GM12878 (cell line): Measurements from ENCODE around the gene KIAA1328. TPM values are rescaled to one million over a fixed set of nuclear protein-coding genes. Genes with fewer than 3 reads are reported as not detected.

Experiments used
- ATAC-seq: fragments of 200-7000 bp; cut with Tn5 transposase; 3 replicates; pipeline ENCODE4 v1.9.1; 2020; ENCODE audit warnings: mild to moderate bottlenecking, moderate library complexity
- BruUV-seq: library from RNA; stranded (reverse); fragments of 400-500 nt; replicated peaks from 2 replicates; lab custom pipeline; 2021; lab: Mats Ljungman, UMichigan
- CTCF ChIA-PET: fragments of 300-600 bp; sonication (Branson Sonifier 250); formaldehyde crosslinking; extraction: SDS; loops from one replicate; lab custom pipeline; 2021; ENCODE audit warnings: inconsistent platforms; lab: Yijun Ruan, JAX
- POLR2A ChIA-PET: fragments of 350-600 bp; formaldehyde crosslinking; extraction: SDS; loops from one replicate; lab custom pipeline; 2021; ENCODE audit warnings: inconsistent platforms; lab: Charles Lee
- RAD21 ChIA-PET: fragments of 300-600 bp; sonication (Branson Sonifier 250); formaldehyde crosslinking; loops from one replicate; lab custom pipeline; 2023; ENCODE audit warnings: antibody characterized with exemption; ENCODE audit not compliant: unreplicated experiment; lab: Charles Lee
- SMC1A ChIA-PET: fragments of 300-600 bp; sonication (Branson Sonifier 250); formaldehyde crosslinking; loops from one replicate; lab custom pipeline; 2023; ENCODE audit not compliant: unreplicated experiment, uncharacterized antibody; lab: Charles Lee
- DNase-seq: peaks from one replicate; pipeline ENCODE4 v3.0.0-alpha.2; 2011; ENCODE audit warnings: low read depth, low spot score
- FAIRE-seq: peaks from 3 replicates; lab custom pipeline; 2011; peaks lifted over from hg19 to GRCh38; lab: Jason Lieb, UNC
- H2AFZ ChIP-seq: 2 replicates; pipeline ENCODE4 v1.6.0; 2011; ENCODE audit warnings: low read depth, low read length, control low read depth; ENCODE audit not compliant: control insufficient read depth
- H3K27ac ChIP-seq: 2 replicates; pipeline ENCODE4 v1.5.1; 2011; ENCODE audit warnings: control low read depth; ENCODE audit not compliant: control insufficient read depth, insufficient read depth
- H3K27me3 ChIP-seq, 2 experiments: replicated peaks in 1 of 2; 2 replicates each; pipeline versions ENCODE4 v1.6.0 to v1.6.1; 2011; ENCODE audit warnings: low read length in 1 of 2; ENCODE audit not compliant: control insufficient read depth in 2 of 2, insufficient read depth in 2 of 2
- H3K36me3 ChIP-seq, 2 experiments: 2 replicates each; pipeline ENCODE4 v1.5.1; 2011; ENCODE audit warnings: low read length in 1 of 2; ENCODE audit not compliant: control insufficient read depth in 2 of 2, insufficient read depth in 2 of 2
- H3K4me1 ChIP-seq: 2 replicates; pipeline ENCODE4 v1.6.1; 2011; ENCODE audit warnings: mild to moderate bottlenecking, low read length, moderate library complexity, mixed read lengths; ENCODE audit not compliant: control insufficient read depth, insufficient read depth
- H3K4me2 ChIP-seq: 2 replicates; pipeline ENCODE4 v1.6.0; 2011; ENCODE audit warnings: control low read depth; ENCODE audit not compliant: control insufficient read depth, insufficient read depth
- H3K4me3 ChIP-seq: fragments of 200-600 bp; sonication (generic); 2 replicates; pipeline ENCODE4 v1.5.1; 2016
- H3K79me2 ChIP-seq: 2 replicates; pipeline ENCODE4 v1.6.0; 2011; ENCODE audit warnings: low read length; ENCODE audit not compliant: control insufficient read depth, insufficient read depth
- H3K9ac ChIP-seq: 2 replicates; pipeline ENCODE4 v1.8.0; 2011; ENCODE audit warnings: low read length, control low read depth, mixed read lengths; ENCODE audit not compliant: control insufficient read depth, insufficient read depth
- H3K9me3 ChIP-seq: replicated peaks from 3 replicates; pipeline ENCODE4 v1.5.1; 2011; ENCODE audit warnings: mild to moderate bottlenecking, low read length; ENCODE audit not compliant: control insufficient read depth, insufficient read depth
- H4K20me1 ChIP-seq: 2 replicates; pipeline ENCODE4 v1.6.0; 2011; ENCODE audit not compliant: control insufficient read depth, insufficient read depth
- ATF7 ChIP-seq: fragments of 450-650 bp; IDR thresholded peaks from 2 replicates; pipeline ENCODE4 v1.6.1; 2016; ENCODE audit warnings: low read depth, mild to moderate bottlenecking
- BCL3 ChIP-seq: IDR thresholded peaks from 2 replicates; pipeline ENCODE4 v1.6.1; 2011; ENCODE audit warnings: borderline replicate concordance, low read depth, mild to moderate bottlenecking, moderate library complexity, low read length; ENCODE audit not compliant: insufficient read depth, poor library complexity, severe bottlenecking
- CBX3 ChIP-seq: fragments of 200-600 bp; sonication (generic); IDR thresholded peaks from 2 replicates; pipeline ENCODE4 v1.6.1; 2016; ENCODE audit warnings: low read depth, borderline replicate concordance
- CBX5 ChIP-seq: sonication (generic); IDR thresholded peaks from 2 replicates; pipeline ENCODE4 v1.6.1; 2016; ENCODE audit warnings: low read depth, moderate library complexity, mild to moderate bottlenecking, inconsistent platforms
- CHD1 ChIP-seq: IDR thresholded peaks from 2 replicates; pipeline ENCODE4 v1.6.1; 2012; ENCODE audit warnings: low read depth, low read length, improper control_type of control experiment
- CREM ChIP-seq: IDR thresholded peaks from 2 replicates; pipeline ENCODE4 v1.6.1; 2014; ENCODE audit warnings: antibody characterized with exemption, low read depth
- MYC ChIP-seq: IDR thresholded peaks from 2 replicates; pipeline ENCODE4 v1.6.1; 2011; ENCODE audit warnings: mild to moderate bottlenecking, low read length, moderate library complexity, inconsistent platforms; ENCODE audit not compliant: insufficient read depth, insufficient replicate concordance, insufficient read length, severe bottlenecking
- RELB ChIP-seq: fragments of 450-650 bp; IDR thresholded peaks from 2 replicates; pipeline ENCODE4 v1.6.1; 2017; ENCODE audit warnings: low read depth, mild to moderate bottlenecking, moderate library complexity
- REST ChIP-seq: IDR thresholded peaks from 2 replicates; pipeline ENCODE4 v1.6.1; 2012; ENCODE audit warnings: mild to moderate bottlenecking, low read depth, low read length
- SRF ChIP-seq, 2 experiments: IDR thresholded peaks; 2 replicates each; pipeline ENCODE4 v1.6.1; 2011; ENCODE audit warnings: low read depth in 2 of 2, low read length in 2 of 2, mild to moderate bottlenecking in 1 of 2, moderate library complexity in 1 of 2
- STAT1 ChIP-seq: fragments of 450-650 bp; conservative IDR thresholded peaks from 2 replicates; pipeline ENCODE4 v1.6.1; 2014; ENCODE audit warnings: antibody characterized with exemption, mild to moderate bottlenecking
- ZBTB4 ChIP-seq: fragments of 450-650 bp; formaldehyde crosslinking; IDR thresholded peaks from 2 replicates; pipeline ENCODE4 v1.4.0; 2022; ENCODE audit warnings: mild to moderate bottlenecking, moderate library complexity
- WGBS: methylation state at CpG from one replicate; pipeline ENCODE4 v1.1.6; 2016; ENCODE audit warnings: low lambda C conversion rate; ENCODE audit not compliant: insufficient replicate concordance, insufficient coverage; ENCODE audit errors: missing lambda C conversion rate; 5-methylcytosine and 5-hydroxymethylcytosine counted together
- in situ Hi-C: fragments of 300-500 bp; cut with MboI; formaldehyde crosslinking; loops from 9 replicates; pipeline ENCODE4 v1.14.3; 2018; ENCODE audit warnings: mixed read lengths
- intact Hi-C: fragments of 100-400 bp; cut with micrococcal nuclease; formaldehyde crosslinking; loops from one replicate; pipeline ENCODE4 v1.14.2; 2022; ENCODE audit not compliant: unreplicated experiment
- polyA plus RNA-seq, 11 experiments: library from polyadenylated mRNA; depleted of rRNA in 4 of 11; unstranded in 6 of 11; stranded (reverse) in 5 of 11; fragments of >200 nt; fragmentation: Nextera tagmentation in 4 of 11; fragmentation: Illumina TruSeq in 1 of 11; extraction: Ambion mirVana in 4 of 11; extraction: Trizol in 1 of 11; gene quantifications; 1 replicate in 1 of 11; 2 replicates in 10 of 11; pipeline versions ENCODE4 v1.2.1 to v1.2.3, GENCODE V29; 2011 to 2016; ENCODE audit warnings: inconsistent platforms in 2 of 11, missing spikeins in 2 of 11, low read depth in 1 of 11
- total RNA-seq, 4 experiments: library from RNA; depleted of rRNA in 3 of 4; stranded (reverse); fragments of >200 nt in 3 of 4; fragmentation: Illumina TruSeq in 1 of 4; extraction: Trizol in 1 of 4; gene quantifications; 2 replicates each; pipeline versions ENCODE4 v1.2.1 to v1.2.3, GENCODE V29; 2013 to 2021

KIAA1328 gene
- total and polyA plus RNA-seq, 10 of the 15 experiments (the other 5 are each of a cell fraction or from before 2014, with no cell fraction given), result 3.1 to 7.1 (median 4.6) TPM

GRCh38 chr18:37270038-37270665 lies 441.2 kb downstream of the KIAA1328 start (continued):
- TF ChIP-seq ZBTB4 (no peak), REST (peak; percentile 100), CBX5 (0 out of 2 replicates have a peak, but pooled peaks have one; percentile 13)
- TF ChIP-seq, all 136 proteins: peak for 9

- POLR2A ChIA-PET, result no interaction called here
- CTCF ChIA-PET, result no interaction called here
- RAD21 ChIA-PET, result no interaction called here
- no TSS peak for BruUV-seq
- intact Hi-C loops, result no loop called here
- Histone ChIP-seq H3K27ac (no peak overlapping the region), H3K27me3 (no peaks in the 10 kb centered on the region; a peak in 2 of 4 replicates), H3K9me3 (no peaks in the 10 kb centered on the region; the same call in 2 of the 3 replicates), H3K36me3 (no peaks in the 10 kb centered on the region), H3K4me3 (no peak overlapping the region), H3K9ac (no peak overlapping the region), H2AFZ (no peak overlapping the region), H3K79me2 (no peaks in the 10 kb centered on the region), H3K4me2 (no peak overlapping the region), H3K4me1 (no peaks in the 10 kb centered on the region), H4K20me1 (no peaks in the 10 kb centered on the region)
- ATAC-seq, result no peak
- DNase-seq, result no peak
- SMC1A ChIA-PET, result no interaction called here
- FAIRE-seq, result no peak
- in situ Hi-C loops, result no loop called here
- WGBS, result 55% methylated on average over 7 of the region's 7 CpGs
- TF ChIP-seq RELB (no peak), MYC (no peak), ATF7 (no peak), CHD1 (no peak), CBX3 (no peak), CREM (no peak), BCL3 (no peak), STAT1 (no peak), SRF (IDR thresholded peaks at IDR 0.05; ENCODE audit: low read depth in 2 of 2, low read length in 2 of 2) (no peak)
These were observed 441.7 kb downstream of the KIAA1328 start for GRCh38 chr18:37270666-37271052.
